ENCODE measurements around the gene MDK.

- TF ChIP-seq, protein P1, sequence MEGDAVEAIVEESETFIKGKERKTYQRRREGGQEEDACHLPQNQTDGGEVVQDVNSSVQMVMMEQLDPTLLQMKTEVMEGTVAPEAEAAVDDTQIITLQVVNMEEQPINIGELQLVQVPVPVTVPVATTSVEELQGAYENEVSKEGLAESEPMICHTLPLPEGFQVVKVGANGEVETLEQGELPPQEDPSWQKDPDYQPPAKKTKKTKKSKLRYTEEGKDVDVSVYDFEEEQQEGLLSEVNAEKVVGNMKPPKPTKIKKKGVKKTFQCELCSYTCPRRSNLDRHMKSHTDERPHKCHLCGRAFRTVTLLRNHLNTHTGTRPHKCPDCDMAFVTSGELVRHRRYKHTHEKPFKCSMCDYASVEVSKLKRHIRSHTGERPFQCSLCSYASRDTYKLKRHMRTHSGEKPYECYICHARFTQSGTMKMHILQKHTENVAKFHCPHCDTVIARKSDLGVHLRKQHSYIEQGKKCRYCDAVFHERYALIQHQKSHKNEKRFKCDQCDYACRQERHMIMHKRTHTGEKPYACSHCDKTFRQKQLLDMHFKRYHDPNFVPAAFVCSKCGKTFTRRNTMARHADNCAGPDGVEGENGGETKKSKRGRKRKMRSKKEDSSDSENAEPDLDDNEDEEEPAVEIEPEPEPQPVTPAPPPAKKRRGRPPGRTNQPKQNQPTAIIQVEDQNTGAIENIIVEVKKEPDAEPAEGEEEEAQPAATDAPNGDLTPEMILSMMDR (conservative IDR thresholded peaks at IDR 0.05), result no peak
- no peak for TF ChIP-seq EZH2 (IDR thresholded peaks at IDR 0.05; ENCODE audit: low read depth)
These were observed 41.1 kb downstream of the MDK start for GRCh38 chr11:46422588-46422987.
